Measurements from ENCODE around the gene FAM13A.

Gene FAM13A

GRCh38 chr4:88747351-88747750 is 309.6 kb downstream of the FAM13A start:
- DNase-seq (ENCODE audit: low spot score): no peak

- DNase-seq (ENCODE audit: low spot score): no peak
Measured at GRCh38 chr4:88746206-88746605, 310.8 kb downstream of the FAM13A start.

- no peak for DNase-seq (ENCODE audit: low spot score)
Measured at GRCh38 chr4:88745581-88746163, 311.3 kb downstream of the FAM13A start.

GRCh38 chr4:88745175-88745574 is 311.8 kb downstream of the FAM13A start:
- no peak for DNase-seq (ENCODE audit: low spot score)

- DNase-seq (ENCODE audit: low spot score): no peak
Measured at GRCh38 chr4:88744609-88745008, 312.4 kb downstream of the FAM13A start.

GRCh38 chr4:88743696-88744095 is 313.3 kb downstream of the FAM13A start:
- no peak for DNase-seq (ENCODE audit: low spot score)

- no peak for DNase-seq (ENCODE audit: low spot score)
Measured at GRCh38 chr4:88742561-88742960, 314.4 kb downstream of the FAM13A start.

GRCh38 chr4:88738180-88738579 is 318.8 kb downstream of the FAM13A start:
- no peak for DNase-seq (ENCODE audit: low spot score)

GRCh38 chr4:88737307-88737941 is 319.6 kb downstream of the FAM13A start:
- no peak for DNase-seq (ENCODE audit: low spot score)

- no peak for DNase-seq (ENCODE audit: low spot score)
Measured at GRCh38 chr4:88736264-88736663, 320.7 kb downstream of the FAM13A start.

- no peak for DNase-seq (ENCODE audit: low spot score)
Measured at GRCh38 chr4:88735564-88735963, 321.4 kb downstream of the FAM13A start.

GRCh38 chr4:88734403-88734949 is 322.5 kb downstream of the FAM13A start:
- DNase-seq (ENCODE audit: low spot score): no peak

GRCh38 chr4:88732714-88733368 is 324.1 kb downstream of the FAM13A start:
- DNase-seq (ENCODE audit: low spot score): no peak

- DNase-seq (ENCODE audit: low spot score): no peak
Measured at GRCh38 chr4:88731381-88731780, 325.6 kb downstream of the FAM13A start.

GRCh38 chr4:88730811-88731210 is 326.2 kb downstream of the FAM13A start:
- no peak for DNase-seq (ENCODE audit: low spot score)

- DNase-seq (ENCODE audit: low spot score): no peak
Measured at GRCh38 chr4:88729146-88729760, 327.7 kb downstream of the FAM13A start.

GRCh38 chr4:88728146-88728545 is 328.8 kb downstream of the FAM13A start:
- no peak for DNase-seq (ENCODE audit: low spot score)

GRCh38 chr4:88725986-88726385 is 331.0 kb downstream of the FAM13A start:
- no peak for DNase-seq (ENCODE audit: low spot score)

GRCh38 chr4:88725143-88725542 is 331.8 kb downstream of the FAM13A start:
- no peak for DNase-seq (ENCODE audit: low spot score)

GRCh38 chr4:88724406-88724805 is 332.6 kb downstream of the FAM13A start:
- DNase-seq (ENCODE audit: low spot score): no peak

GRCh38 chr4:88722828-88723227 is 334.2 kb downstream of the FAM13A start:
- no peak for DNase-seq (ENCODE audit: low spot score)

GRCh38 chr4:88722276-88722780 is 334.7 kb downstream of the FAM13A start:
- DNase-seq (ENCODE audit: low spot score): no peak

Measured in LoVo (cell line).